NCI-H2171 (cell line): Measurements from ENCODE around the gene ZC3H14.
A peak's percentile ranks its signal among the peaks of the same experiment; 100 is the strongest.

Source experiments
- DNase-seq: peaks from one replicate; lab custom pipeline; 2025; lab: John Stamatoyannopoulos, UW

Gene ZC3H14

DNA sequence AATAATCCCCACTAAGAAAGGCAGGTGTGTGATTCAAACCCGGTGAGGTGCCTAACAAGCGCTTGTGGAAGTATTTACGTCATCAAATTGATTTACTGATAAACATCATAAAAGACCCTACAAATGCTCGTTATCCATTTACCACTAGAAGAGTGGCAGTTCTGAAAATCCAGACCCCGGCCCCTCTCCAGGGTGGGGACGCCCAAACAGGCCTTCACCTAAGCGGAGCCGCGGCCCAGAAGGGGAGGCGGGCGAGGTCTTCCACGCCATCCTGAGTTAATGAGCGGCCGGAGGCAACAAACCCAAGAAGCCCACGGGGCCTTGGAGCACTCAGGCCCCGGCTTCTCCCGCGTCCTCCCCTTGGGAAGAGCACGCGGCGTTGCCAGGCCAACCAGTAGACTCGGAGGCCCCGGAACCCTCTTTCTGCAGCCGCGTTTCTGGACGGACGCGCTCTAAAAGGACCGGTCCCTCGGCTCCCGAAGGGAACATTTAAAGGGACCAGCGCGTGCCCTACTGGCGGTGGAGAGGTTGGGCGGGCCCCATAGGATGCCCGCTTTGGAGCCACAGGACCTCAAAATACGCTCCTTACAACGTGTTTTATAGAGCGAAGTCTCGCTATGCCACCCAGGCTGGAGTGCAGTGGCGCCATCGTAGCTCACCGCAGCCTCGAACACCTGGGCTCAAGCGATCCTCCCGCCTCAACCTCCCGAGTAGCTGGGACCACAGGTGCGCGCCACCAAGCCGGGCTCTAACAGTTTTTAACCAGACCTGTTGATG is 11.6 kb upstream of the ZC3H14 start:
- peak; percentile 59 for DNase-seq

DNA sequence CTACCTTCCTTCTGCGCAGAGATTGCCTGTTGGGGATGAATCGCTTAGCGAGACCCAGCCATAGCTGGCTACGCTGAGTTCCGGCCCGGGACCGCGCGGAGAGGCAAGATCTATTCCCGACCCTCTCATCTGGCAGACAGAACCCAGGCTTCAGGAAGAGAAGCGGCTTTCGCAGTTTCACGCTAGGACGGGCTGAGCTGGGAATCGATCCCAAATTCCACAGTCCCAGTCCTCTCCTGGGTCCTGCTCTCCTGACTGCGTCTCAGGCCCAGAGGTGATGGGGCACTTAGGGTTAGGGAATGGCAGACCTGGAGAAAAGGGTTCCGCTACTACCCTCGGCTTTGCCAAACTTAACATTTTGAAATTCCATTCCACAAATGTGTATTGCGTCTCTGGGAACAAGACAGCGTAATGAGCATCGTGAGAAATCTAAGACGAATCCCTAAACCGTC is 10.8 kb upstream of the ZC3H14 start:
- no peak for DNase-seq

- DNase-seq, result no peak
These were observed 10.0 kb upstream of the ZC3H14 start for GRCh38 chr14:88552876-88553275.

DNA sequence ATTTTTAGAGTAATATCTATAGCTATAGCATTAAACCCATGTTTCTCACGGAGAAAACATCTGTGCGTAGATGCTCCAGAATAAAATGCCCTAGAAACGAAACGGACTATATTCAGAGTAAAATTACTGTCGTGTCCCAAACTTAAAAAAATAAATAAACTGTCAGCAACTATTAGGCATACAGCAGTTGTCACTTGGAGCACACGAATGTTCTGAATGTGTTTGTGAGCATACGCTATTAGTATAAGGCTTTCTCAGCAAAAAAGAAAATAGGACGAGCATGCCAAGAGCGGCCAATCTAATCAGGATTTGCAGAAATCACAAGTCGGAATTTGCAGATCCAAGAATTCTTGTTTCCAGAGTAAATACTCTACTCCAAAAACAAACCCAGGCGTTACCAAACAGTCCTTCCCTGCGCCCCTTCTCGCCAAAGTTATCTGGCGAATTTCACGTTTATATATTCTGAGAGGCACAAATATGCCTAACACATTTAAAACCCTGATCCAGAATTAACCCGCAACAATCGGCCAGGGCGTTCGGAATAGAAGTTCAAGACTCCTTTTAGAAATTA is 8.9 kb upstream of the ZC3H14 start:
- DNase-seq, result no peak

DNA sequence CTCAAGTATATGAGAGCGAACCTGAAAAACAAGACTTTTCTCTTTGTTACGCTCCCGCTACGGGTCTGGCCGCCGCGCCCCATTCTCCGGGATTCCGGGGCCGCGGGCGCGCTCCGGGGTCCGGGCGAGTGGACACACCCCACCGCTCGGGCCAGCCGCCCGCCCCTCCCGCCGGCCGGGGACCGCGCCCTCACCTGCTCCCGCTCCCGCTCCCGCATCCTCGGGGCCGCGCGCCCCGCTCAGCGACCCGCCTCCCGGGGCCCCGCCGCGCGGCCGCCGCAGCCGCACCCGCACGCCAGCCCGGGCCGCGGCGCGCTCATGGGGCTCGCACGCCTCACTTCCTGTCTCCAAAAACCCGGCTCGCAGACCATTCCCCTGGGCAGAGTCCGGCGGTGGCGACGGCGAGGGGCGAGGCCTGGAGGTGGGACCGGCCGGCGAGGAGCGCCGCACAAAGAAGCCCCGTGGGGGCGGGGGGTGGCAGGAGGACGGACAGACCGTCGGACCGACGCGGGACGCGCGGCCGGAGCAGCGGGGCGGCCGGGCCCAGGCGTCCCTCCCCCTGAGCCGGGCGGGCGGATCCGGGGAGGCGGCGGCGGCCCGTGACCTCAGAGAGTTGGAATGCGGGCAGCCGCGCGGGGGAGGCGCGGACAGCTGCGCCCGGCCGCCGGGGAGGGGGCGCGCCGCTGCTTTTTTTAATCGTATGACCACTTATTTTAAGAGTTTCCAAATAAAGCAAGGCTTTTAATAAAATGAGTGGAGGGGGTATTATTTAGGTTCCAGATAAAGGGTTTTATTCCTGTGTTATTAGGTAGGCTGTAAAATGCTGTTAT is 8.2 kb upstream of the ZC3H14 start, which contains the start of gene PTPN21:
TSS of gene PTPN21 (minus strand) at position 551 of the 830 bp plus-strand sequence. CDS start 4,590 bp downstream, outside the sequence.
- peak; percentile 32 for DNase-seq

DNA sequence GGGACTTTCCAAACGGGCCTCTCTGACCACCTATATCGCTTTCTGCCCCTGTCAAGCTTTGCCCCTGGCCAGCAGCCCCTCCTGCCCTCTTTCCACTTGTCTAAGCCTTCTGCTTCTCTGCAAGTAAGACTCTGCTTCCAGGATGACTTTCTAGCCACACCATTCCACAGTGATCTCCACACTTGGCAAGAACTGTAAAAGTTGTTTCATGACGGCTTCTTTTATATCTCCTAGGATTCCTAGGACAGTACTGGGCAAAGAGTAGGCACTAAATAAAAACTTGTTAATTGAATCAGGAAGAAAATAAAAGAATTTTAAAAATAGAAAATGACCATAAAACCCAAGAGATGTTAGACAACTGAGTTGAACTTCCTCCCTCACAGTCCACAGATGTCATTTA is 6.3 kb upstream of the ZC3H14 start:
- DNase-seq, result no peak

- DNase-seq, result no peak
These were observed 3.0 kb upstream of the ZC3H14 start for GRCh38 chr14:88559852-88560251.

- no peak for DNase-seq
These were observed 356 bp upstream of the ZC3H14 start for GRCh38 chr14:88562532-88562830.

DNA sequence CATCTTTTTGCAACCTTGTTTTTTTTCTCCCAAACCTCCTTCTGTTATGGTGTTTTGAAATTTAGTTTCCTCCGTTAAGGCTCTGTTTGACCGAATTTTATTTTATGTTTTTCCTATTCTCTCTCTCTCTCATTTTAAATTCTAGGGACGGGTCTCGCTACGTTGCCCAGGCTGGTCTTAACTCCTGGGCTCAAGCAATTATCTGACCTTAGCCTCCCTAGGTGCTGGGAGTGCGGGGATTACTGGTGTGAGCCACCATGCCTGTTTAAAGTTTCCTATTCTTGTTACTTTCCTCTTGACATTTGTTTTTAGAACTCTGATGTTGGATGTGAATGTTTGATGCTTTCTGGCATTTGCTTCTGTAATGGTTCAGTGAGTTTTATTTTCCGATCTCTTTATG is 1.0 kb downstream of the ZC3H14 start:
- DNase-seq, result no peak

DNA sequence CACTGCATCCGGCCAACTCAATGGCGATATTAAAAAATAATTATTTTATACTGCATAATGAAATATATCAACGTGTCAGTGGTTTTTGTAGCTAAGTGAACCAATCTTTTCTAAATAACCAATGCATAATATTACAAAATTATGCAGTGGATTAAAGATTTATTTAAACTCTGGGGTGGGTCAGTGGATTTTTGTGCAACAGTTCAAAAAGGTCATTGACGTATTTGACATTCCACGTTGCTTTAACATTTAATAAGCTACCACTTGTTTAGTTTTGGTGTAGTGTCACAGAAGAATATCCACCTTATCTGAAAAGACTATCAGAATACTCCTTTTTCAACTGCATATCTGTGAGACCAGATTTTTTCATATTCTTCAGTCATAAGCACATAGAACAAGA is 2.6 kb downstream of the ZC3H14 start:
- no peak for DNase-seq

GRCh38 chr14:88568196-88568595 is 5.4 kb downstream of the ZC3H14 start:
- DNase-seq, result no peak

- DNase-seq, result no peak
These were observed 9.3 kb downstream of the ZC3H14 start for GRCh38 chr14:88572117-88572516.

DNA sequence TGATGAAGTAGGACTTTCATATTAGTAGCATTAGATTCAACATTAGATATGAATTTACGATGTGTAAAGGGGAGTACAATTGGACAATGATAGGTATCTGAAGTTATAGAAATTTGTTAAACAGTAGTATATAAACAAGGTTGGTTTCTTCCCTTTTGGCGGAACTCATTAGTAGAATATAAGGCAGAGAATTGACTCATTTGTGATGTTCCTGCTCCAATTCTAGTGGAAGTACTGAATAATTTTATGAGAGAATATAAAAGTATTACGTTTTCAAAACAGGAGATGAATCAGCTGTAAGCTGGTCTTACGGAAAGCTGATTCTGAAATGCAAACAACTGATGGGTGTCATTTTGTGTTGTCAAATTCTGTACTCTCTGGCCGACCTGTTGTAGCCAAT is 13.4 kb downstream of the ZC3H14 start:
- no peak for DNase-seq

DNA sequence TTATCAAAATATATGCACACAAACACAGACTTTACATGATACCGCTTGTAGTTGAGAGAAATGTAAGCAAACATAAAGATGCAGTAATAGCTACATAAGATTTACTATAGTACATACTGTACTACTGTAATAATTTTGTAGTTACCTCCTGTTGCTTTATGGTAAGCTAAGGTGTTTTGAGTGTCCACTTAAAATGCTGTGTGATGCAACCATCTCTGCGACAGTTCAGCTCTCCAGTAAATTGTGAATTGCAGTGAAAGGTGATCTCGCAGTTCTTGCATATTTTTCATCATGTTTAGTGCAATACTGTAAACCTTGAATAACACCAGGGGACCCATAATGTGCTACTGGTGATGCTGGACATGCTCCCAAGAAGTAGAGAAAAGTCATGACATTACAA is 21.6 kb downstream of the ZC3H14 start:
- DNase-seq, result no peak

DNA sequence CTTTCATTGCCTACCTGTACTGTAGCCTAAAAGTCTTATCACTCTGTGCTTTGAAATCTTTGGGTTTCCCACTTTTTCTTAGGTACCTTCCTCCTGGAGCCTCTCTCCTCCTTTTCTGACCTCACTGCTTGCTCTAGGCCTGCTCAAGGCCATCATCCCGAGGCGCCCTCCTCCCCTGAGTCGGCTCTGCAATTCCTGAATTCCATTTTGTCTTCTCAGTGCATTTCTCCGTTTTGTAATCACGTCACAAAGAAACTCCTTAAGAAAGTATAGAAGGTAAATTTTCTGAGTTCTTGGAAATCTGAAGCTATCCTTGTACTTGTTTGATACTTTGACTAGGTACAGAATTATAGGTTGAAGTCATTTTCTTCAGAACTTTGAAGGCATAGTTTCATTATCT is 25.2 kb downstream of the ZC3H14 start:
- DNase-seq, result no peak

DNA sequence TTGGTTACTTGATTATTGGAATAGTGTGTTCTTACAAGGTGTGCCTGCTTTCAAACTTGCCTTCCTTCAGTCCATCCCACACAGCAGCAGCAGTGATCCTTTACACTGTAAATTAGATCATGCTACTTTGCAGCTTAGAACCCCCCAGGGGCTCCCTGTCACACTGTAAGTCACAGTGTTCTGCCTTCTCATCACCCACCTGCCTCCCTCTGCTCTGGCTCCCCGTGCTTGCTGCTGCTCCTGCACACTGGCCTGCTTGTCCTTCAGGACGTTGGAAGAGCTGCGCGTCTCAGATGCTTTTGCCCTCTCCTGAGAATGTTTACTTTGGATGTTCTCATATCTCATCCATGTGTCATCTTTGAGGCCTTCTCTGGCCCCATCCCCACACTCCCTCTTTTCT is 27.3 kb downstream of the ZC3H14 start:
- DNase-seq, result no peak

DNA sequence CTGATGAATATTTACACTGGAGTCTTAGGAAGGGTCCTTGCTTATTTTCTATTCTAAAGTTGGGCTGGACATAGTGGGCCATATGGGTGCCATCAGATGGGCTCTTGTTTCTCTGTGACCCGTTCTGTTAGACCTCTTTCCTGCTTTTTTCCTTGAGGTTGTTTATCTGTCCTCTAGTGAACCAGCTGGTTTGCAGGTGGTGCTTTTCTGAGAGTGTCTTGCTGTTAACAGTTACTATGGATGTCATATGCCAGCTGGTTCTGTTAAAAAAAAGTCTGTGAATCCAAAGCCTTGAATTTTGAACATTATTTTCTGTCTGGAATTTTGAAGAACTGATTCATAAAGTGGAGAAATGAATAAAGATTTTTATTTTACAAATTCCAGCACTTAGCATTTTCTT is 29.2 kb downstream of the ZC3H14 start:
- peak; percentile 16 for DNase-seq

- no peak for DNase-seq
These were observed 34.2 kb downstream of the ZC3H14 start for GRCh38 chr14:88597038-88597437.

DNA sequence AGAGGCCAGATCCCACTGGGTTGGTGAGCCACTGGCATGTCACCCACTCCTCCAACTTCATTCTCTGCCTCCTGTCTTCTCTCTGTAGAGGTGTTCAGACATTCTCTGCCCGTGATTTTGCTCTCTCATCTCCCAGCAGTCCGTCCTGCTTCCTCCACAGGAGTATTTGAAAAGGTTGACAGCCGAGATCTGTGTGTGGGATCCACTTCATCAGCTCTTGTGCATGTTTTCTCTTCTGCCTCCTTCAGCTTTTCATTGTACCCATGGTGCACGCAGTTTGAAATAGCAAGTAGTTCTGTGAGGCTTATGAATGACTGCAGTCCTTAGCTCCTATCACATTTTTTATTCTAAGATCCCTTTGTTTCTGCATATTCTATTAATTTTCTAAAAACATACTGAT is 34.8 kb downstream of the ZC3H14 start:
- DNase-seq, result no peak

GRCh38 chr14:88598097-88598675 is 35.3 kb downstream of the ZC3H14 start:
- DNase-seq, result no peak

DNA sequence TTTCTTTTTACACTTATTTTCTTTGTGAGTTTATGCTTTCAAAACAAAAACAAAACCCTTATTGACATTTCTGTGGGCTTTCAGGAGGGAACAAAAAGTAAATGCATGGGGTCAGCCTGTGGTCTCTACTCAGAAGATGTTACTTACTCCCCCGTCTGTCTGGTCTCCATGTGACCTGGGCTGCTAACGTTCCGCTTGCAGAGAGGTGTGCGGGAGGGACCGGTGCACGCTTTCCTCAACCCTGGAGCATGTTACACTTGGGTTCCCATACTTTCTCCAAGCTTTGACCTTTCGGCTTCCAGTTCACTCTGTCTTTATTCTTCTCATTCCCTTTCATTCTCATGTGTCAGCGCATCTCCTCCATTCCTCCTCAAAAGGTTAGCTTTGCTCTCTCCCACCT is 36.5 kb downstream of the ZC3H14 start:
- no peak for DNase-seq

- DNase-seq, result no peak
These were observed 37.1 kb downstream of the ZC3H14 start for GRCh38 chr14:88599761-88600439.
